Loucy (cell line): Measurements from ENCODE around the gene PTCH1.

Source experiments
- H2AFZ ChIP-seq: fragments of 200-600 bp; sonication (generic); 2 replicates; pipeline ENCODE4 v1.6.0; 2016; ENCODE audit warnings: antibody characterized with exemption, mild to moderate bottlenecking, low read length, moderate library complexity
- H3F3A ChIP-seq: fragments of 200-600 bp; 2 replicates; pipeline ENCODE4 v1.6.0; 2016; ENCODE audit warnings: antibody characterized with exemption, low read depth, mild to moderate bottlenecking
- H3K27me3 ChIP-seq: fragments of 200-600 bp; sonication (generic); 2 replicates; pipeline ENCODE4 v1.6.1; 2014; ENCODE audit warnings: low read length, mild to moderate bottlenecking; ENCODE audit not compliant: insufficient read depth, poor library complexity, severe bottlenecking
- H3K36me3 ChIP-seq: fragments of 200-600 bp; sonication (generic); 2 replicates; pipeline ENCODE4 v1.6.1; 2016; ENCODE audit warnings: low read length; ENCODE audit not compliant: insufficient read depth
- H3K4me1 ChIP-seq: fragments of 200-600 bp; sonication (generic); 2 replicates; pipeline ENCODE4 v1.5.1; 2014; ENCODE audit warnings: low read length, mild to moderate bottlenecking; ENCODE audit not compliant: insufficient read depth, poor library complexity, severe bottlenecking
- H3K4me2 ChIP-seq: fragments of 200-600 bp; sonication (generic); 2 replicates; pipeline ENCODE4 v1.6.0; 2014; ENCODE audit warnings: antibody characterized with exemption, low read length, low read depth, mild to moderate bottlenecking; ENCODE audit not compliant: poor library complexity, severe bottlenecking
- H3K4me3 ChIP-seq: fragments of 200-600 bp; sonication (generic); 2 replicates; pipeline ENCODE4 v1.5.1; 2014; ENCODE audit warnings: low read length, mild to moderate bottlenecking, mixed read lengths; ENCODE audit not compliant: poor library complexity, severe bottlenecking
- H3K79me2 ChIP-seq: fragments of 200-600 bp; sonication (generic); 2 replicates; pipeline ENCODE4 v1.6.1; 2014; ENCODE audit warnings: low read length; ENCODE audit not compliant: insufficient read depth
- H3K9ac ChIP-seq: fragments of 200-600 bp; sonication (generic); 2 replicates; pipeline ENCODE4 v1.6.0; 2014; ENCODE audit warnings: mild to moderate bottlenecking, low read depth, low read length, moderate library complexity; ENCODE audit not compliant: poor library complexity, severe bottlenecking
- H3K9me2 ChIP-seq: fragments of 200-600 bp; sonication (generic); replicated peaks from 2 replicates; pipeline ENCODE4 v1.6.1; 2016; ENCODE audit warnings: low read depth, low read length, mixed read lengths
- H3K9me3 ChIP-seq: fragments of 200-600 bp; sonication (generic); 2 replicates; pipeline ENCODE4 v1.6.1; 2014; ENCODE audit warnings: mild to moderate bottlenecking, antibody characterized with exemption, low read length, low read depth; ENCODE audit not compliant: insufficient read depth
- H4K20me1 ChIP-seq: fragments of 200-600 bp; sonication (generic); 2 replicates; pipeline ENCODE4 v1.6.0; 2014; ENCODE audit warnings: antibody characterized with exemption, low read length, mild to moderate bottlenecking; ENCODE audit not compliant: insufficient read depth, poor library complexity, severe bottlenecking
- EZH2phosphoT487 ChIP-seq: fragments of 200-600 bp; IDR thresholded peaks from 2 replicates; pipeline ENCODE4 v1.6.1; 2018; ENCODE audit warnings: antibody characterized with exemption, mild to moderate bottlenecking, moderate library complexity, borderline replicate concordance
- TF ChIP-seq, protein P1 (sequence below): fragments of 200-600 bp; sonication (generic); conservative IDR thresholded peaks from 2 replicates; pipeline ENCODE4 v1.5.1; 2014; ENCODE audit warnings: mild to moderate bottlenecking, antibody characterized with exemption, low read length

Gene PTCH1

DNA sequence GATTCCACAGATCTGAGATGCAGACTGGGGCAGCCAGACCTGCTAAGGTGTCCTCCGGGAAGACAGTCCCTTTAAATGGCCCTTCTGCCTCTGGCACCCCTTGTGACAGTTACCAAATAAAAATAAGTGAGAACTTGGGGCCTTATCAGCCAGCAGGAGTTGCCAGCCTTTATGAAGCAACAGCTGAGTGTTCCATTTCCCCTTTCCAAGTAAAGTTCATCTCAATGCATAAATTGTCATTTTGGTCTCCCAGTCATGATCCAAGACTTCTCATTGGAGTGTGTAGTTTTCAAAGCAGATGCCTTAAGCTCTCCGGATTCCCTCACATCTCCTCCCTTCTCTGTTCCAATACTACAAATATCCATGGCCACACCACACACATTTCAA, 4.1 kb downstream of the PTCH1 start:
- no peaks in the 10 kb centered on the region for H3K9me2 ChIP-seq
- no peaks in the 10 kb centered on the region for H3K79me2 ChIP-seq
- H3K9me3 ChIP-seq: no peaks in the 10 kb centered on the region
- no peak overlapping the region for H3K4me3 ChIP-seq
- no peaks in the 10 kb centered on the region for H3K27me3 ChIP-seq
- no peak overlapping the region for H3K4me2 ChIP-seq
- H3F3A ChIP-seq: no peaks in the 10 kb centered on the region
- H3K4me1 ChIP-seq: no peaks in the 10 kb centered on the region
- H3K9ac ChIP-seq: no peak overlapping the region
- no peaks in the 10 kb centered on the region for H4K20me1 ChIP-seq
- no peak overlapping the region for H2AFZ ChIP-seq
- no peaks in the 10 kb centered on the region for H3K36me3 ChIP-seq
- no peak for TF ChIP-seq EZH2phosphoT487
- TF ChIP-seq, protein P1, sequence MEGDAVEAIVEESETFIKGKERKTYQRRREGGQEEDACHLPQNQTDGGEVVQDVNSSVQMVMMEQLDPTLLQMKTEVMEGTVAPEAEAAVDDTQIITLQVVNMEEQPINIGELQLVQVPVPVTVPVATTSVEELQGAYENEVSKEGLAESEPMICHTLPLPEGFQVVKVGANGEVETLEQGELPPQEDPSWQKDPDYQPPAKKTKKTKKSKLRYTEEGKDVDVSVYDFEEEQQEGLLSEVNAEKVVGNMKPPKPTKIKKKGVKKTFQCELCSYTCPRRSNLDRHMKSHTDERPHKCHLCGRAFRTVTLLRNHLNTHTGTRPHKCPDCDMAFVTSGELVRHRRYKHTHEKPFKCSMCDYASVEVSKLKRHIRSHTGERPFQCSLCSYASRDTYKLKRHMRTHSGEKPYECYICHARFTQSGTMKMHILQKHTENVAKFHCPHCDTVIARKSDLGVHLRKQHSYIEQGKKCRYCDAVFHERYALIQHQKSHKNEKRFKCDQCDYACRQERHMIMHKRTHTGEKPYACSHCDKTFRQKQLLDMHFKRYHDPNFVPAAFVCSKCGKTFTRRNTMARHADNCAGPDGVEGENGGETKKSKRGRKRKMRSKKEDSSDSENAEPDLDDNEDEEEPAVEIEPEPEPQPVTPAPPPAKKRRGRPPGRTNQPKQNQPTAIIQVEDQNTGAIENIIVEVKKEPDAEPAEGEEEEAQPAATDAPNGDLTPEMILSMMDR: no peak

- Histone ChIP-seq H2AFZ (no peak overlapping the region), H3K27me3 (no peaks in the 10 kb centered on the region), H3K36me3 (no peaks in the 10 kb centered on the region)
These were observed 4.6 kb downstream of the PTCH1 start for GRCh38 chr9:95511952-95512708.

GRCh38 chr9:95511616-95511931, 5.2 kb downstream of the PTCH1 start:
- TF ChIP-seq, protein P1: no peak
- TF ChIP-seq EZH2phosphoT487: no peak
- no peaks in the 10 kb centered on the region for H3K4me1 ChIP-seq
- no peaks in the 10 kb centered on the region for H3K36me3 ChIP-seq
- no peaks in the 10 kb centered on the region for H3K27me3 ChIP-seq
- no peaks in the 10 kb centered on the region for H3K79me2 ChIP-seq
- H3K4me2 ChIP-seq: no peak overlapping the region
- no peaks in the 10 kb centered on the region for H3K9me3 ChIP-seq
- no peaks in the 10 kb centered on the region for H4K20me1 ChIP-seq
- no peak overlapping the region for H3K4me3 ChIP-seq
- H3K9me2 ChIP-seq: no peaks in the 10 kb centered on the region
- H3F3A ChIP-seq: no peaks in the 10 kb centered on the region
- H3K9ac ChIP-seq: no peak overlapping the region
- H2AFZ ChIP-seq: no peak overlapping the region

More at GRCh38 chr9:95511952-95512708, 4.6 kb downstream of the PTCH1 start:
- H3K4me1 ChIP-seq: no peaks in the 10 kb centered on the region
- H3K9me2 ChIP-seq: no peaks in the 10 kb centered on the region
- H3K4me3 ChIP-seq: no peak overlapping the region
- no peaks in the 10 kb centered on the region for H3K79me2 ChIP-seq
- H3K4me2 ChIP-seq: no peak overlapping the region
- H3F3A ChIP-seq: no peaks in the 10 kb centered on the region
- no peaks in the 10 kb centered on the region for H3K9me3 ChIP-seq
- no peak for TF ChIP-seq EZH2phosphoT487
- TF ChIP-seq, protein P1: no peak
- H4K20me1 ChIP-seq: no peaks in the 10 kb centered on the region
- H3K9ac ChIP-seq: no peak overlapping the region
